Natural killer cell treated with Interleukin-12 subunit alpha and Interleukin-12 subunit beta and Interleukin-15 and Interleukin-18, amount 100 ng/mL, for 72 hours (primary cell): Measurements from ENCODE around the gene CES5A. TPM values are rescaled to one million over a fixed set of nuclear protein-coding genes. Genes with fewer than 3 reads are reported as not detected.
"Not testable (repeated sequence)": the region's sequence is repeated elsewhere in the genome, so short reads cannot be mapped to it uniquely, and the experiment has no call there.

Experiments
- ATAC-seq, 2 donors: fragments of 150-1000 bp; cut with Tn5 transposase in 1 of 2; sonication (Bioruptor Pico), chemical (Tn5 transposase) in 1 of 2; 2 replicates each; pipeline ENCODE4 v1.10.0; 2021
- DNase-seq: peaks from one replicate; pipeline ENCODE4 v3.0.0; 2022; ENCODE audit warnings: low spot score
- H3K27ac Mint-ChIP-seq, 2 donors: 1 replicate in 1 of 2; 2 replicates in 1 of 2; pipeline ENCODE4 v1.8.0; 2022; ENCODE audit warnings: mixed read lengths in 2 of 2, mild to moderate bottlenecking in 1 of 2, moderate library complexity in 1 of 2
- H3K27me3 Mint-ChIP-seq, 2 donors: 1 replicate in 1 of 2; 2 replicates in 1 of 2; pipeline ENCODE4 v1.8.0; 2022; ENCODE audit warnings: mixed read lengths in 2 of 2
- H3K36me3 Mint-ChIP-seq: one replicate; pipeline ENCODE4 v1.8.0; 2022; ENCODE audit warnings: mixed read lengths
- H3K4me1 Mint-ChIP-seq, 2 donors: 1 replicate in 1 of 2; 2 replicates in 1 of 2; pipeline ENCODE4 v1.8.0; 2022; ENCODE audit warnings: low read depth in 2 of 2, mixed read lengths in 2 of 2, mild to moderate bottlenecking in 1 of 2
- H3K4me3 Mint-ChIP-seq: one replicate; pipeline ENCODE4 v1.8.0; 2022; ENCODE audit warnings: mixed read lengths
- H3K9me3 Mint-ChIP-seq: 2 replicates; pipeline ENCODE4 v1.8.0; 2022; ENCODE audit warnings: mixed read lengths
- total RNA-seq, 2 donors: library from RNA; stranded (reverse); gene quantifications; one replicate each; pipeline ENCODE4 v1.2.3, GENCODE V29; 2022

Gene CES5A
- not detected for total RNA-seq

DNA sequence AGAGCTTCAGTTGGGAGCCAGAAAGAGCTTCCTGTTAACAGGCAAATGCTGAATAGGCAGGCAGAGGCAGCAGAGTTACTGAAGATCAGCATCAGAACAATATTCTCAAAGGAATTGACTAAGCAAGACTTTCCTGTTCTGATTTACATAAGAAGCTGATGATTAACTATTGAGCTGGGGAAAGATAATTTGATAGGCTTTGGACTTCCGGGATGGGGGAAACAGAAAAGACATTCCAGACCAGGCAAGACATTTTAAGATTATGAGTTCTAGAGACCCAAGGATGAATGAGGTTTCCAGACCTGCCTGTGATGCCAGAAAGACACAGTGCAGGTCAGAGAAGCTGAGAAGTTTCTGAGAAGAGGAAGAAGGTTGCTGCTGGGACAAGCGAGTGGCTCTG is at the start of gene CES5A:
TSS of gene CES5A (minus strand) at position 101 of the 400 bp plus-strand sequence. CDS start 152 bp downstream, outside the sequence.
- ATAC-seq (no peak), DNase-seq (no peak)
- Mint-ChIP-seq H3K4me1 (no peaks in the 10 kb centered on the region), H3K9me3 (no peaks in the 10 kb centered on the region), H3K27ac (no peak within 1 kb of the TSS), H3K4me3 (no peak within 1 kb of the TSS), H3K36me3 (no peaks in the 10 kb centered on the region), H3K27me3 (peaks cover 11 to 40% of the 10 kb centered on the region in 2 donors)

- Mint-ChIP-seq H3K36me3 (peaks cover 11% of the 10 kb centered on the region), H3K4me1 (no peaks in the 10 kb centered on the region), H3K27ac (no peak overlapping the region), H3K4me3 (no peak overlapping the region), H3K9me3 (no peaks in the 10 kb centered on the region), H3K27me3 (peaks cover 23 to 83% of the 10 kb centered on the region in 2 donors)
- DNase-seq (no peak), ATAC-seq (no peak)
These were observed 47.5 kb upstream of the CES5A start for GRCh38 chr16:55922662-55923061.

DNA sequence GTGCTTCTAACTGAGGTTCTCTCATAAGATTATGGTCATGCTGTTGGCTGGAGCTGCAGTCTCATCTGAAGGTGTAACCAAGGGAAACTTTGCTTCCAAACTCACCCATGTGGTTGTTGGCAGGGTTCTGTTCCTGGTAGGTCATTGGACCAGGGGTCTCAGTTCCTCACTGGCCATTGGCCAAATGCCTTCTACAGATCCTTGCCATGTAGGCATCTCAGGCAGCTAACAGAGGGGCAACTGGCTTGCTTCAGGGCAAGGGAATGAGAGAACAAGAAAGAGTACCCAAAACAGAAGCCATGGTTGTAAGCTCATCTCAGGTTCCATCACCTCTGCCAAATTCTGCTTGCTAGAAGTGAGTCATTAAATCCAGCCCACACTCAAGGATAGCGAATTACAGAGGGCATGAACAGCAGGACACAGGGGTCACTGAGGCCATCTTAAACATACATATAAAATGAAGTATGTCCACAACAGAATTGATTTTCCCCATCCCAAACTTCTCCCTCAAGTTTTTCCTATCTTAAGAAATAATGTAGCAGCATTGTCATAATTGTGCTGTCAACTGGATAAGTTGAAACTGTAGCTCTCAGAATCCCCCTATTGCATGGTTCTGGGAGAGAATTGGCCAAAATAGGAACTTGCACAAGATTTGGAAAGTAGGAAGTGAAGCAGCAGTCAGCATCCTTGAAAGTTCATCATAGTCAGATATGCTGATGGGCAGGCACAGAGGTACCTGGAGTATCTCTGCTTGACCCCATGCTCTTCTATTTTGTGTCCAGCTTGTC is 42.4 kb upstream of the CES5A start:
- no peaks in the 10 kb centered on the region for H3K9me3 Mint-ChIP-seq
- H3K4me1 Mint-ChIP-seq: no peaks in the 10 kb centered on the region
- DNase-seq (no peak), ATAC-seq (no peak)
- no peak overlapping the region for H3K27ac Mint-ChIP-seq
- peaks cover 15 to 55% of the 10 kb centered on the region in 2 donors for H3K27me3 Mint-ChIP-seq
- H3K36me3 Mint-ChIP-seq: peaks cover 11% of the 10 kb centered on the region
- H3K4me3 Mint-ChIP-seq: no peak overlapping the region

DNA sequence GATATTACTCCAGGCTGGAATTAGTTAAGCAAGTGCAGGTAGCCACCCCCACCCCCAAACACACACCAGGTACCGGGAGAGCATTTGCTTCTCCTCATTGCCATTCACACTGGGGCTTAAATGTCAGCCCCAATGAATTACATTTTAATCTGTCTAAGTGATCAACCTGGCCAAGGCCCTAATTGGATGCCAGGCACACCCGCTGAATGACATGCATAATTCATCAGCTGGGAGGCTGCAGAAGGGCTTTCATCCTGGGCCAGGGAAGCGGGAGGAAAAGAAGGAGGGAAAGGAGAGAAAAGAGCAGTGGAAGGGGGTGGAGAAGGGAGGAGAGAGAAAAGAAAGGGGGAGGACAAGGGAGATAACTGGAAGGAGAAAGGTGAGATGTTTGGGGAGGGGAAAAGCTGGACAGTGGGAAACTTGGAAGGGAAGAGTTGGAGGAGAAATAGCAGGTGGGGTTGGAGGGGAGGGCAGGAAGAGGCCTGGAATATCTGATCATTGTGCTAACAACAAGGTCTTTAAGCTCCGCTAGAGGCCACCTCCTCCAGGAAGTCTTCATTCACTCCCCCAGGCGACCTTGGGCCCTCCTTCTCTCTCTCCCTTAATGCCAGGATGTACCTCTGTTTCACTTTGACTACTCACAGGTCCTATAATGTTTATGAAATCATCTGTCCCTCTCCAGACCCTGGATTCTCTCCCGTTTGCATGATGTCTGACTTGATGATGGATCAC is 40.1 kb upstream of the CES5A start:
- H3K27ac Mint-ChIP-seq: no peak overlapping the region
- no peak overlapping the region for H3K4me3 Mint-ChIP-seq
- no peak for DNase-seq
- no peaks in the 10 kb centered on the region for H3K4me1 Mint-ChIP-seq
- peaks cover 18 to 45% of the 10 kb centered on the region in 2 donors for H3K27me3 Mint-ChIP-seq
- peaks cover 2% of the 10 kb centered on the region for H3K36me3 Mint-ChIP-seq
- no peaks in the 10 kb centered on the region for H3K9me3 Mint-ChIP-seq
- no peak for ATAC-seq

GRCh38 chr16:55914383-55914782 is 39.2 kb upstream of the CES5A start:
- Mint-ChIP-seq H3K36me3 (no peaks in the 10 kb centered on the region), H3K9me3 (no peaks in the 10 kb centered on the region), H3K4me1 (no peaks in the 10 kb centered on the region), H3K27ac (no peak overlapping the region), H3K4me3 (no peak overlapping the region), H3K27me3 (peaks cover 16 to 38% of the 10 kb centered on the region in 2 donors)
- DNase-seq: no peak
- ATAC-seq: no peak

- no peak overlapping the region for H3K27ac Mint-ChIP-seq
- H3K4me3 Mint-ChIP-seq: no peak overlapping the region
- H3K27me3 Mint-ChIP-seq: peaks cover 16 to 39% of the 10 kb centered on the region in 2 donors
- ATAC-seq: no peak
- H3K4me1 Mint-ChIP-seq: no peaks in the 10 kb centered on the region
- no peaks in the 10 kb centered on the region for H3K9me3 Mint-ChIP-seq
- no peaks in the 10 kb centered on the region for H3K36me3 Mint-ChIP-seq
- no peak for DNase-seq
These were observed 38.5 kb upstream of the CES5A start for GRCh38 chr16:55913716-55914115.

DNA sequence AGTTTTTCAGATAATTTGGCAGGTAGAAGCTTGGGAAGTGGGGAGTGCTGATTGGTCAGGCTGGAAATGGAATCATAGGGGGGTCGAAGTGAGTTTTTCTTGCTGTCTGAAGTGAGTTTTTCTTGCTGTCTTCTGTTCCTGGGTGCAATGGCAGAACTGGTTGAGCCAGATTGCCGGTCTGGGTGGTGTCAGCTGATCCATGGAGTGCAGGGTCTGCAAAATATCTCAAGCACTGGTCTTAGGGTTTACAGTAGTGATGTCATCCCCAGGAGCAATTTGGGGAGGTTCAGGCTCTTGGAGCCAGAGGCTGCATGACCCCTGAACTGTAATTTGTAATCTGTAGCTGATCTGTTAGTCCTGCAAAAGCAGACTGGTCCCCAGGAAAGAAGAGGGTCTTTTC is 37.9 kb upstream of the CES5A start:
- not testable (repeated sequence) for H3K27ac Mint-ChIP-seq, H3K4me3 Mint-ChIP-seq, H3K4me1 Mint-ChIP-seq, H3K36me3 Mint-ChIP-seq, H3K9me3 Mint-ChIP-seq, ATAC-seq, DNase-seq
- H3K27me3 Mint-ChIP-seq: peaks cover 14 to 39% of the 10 kb centered on the region in 2 donors

GRCh38 chr16:55912022-55912421 is 36.8 kb upstream of the CES5A start:
- no peak overlapping the region for H3K4me3 Mint-ChIP-seq
- no peak for DNase-seq
- no peaks in the 10 kb centered on the region for H3K4me1 Mint-ChIP-seq
- H3K9me3 Mint-ChIP-seq: no peaks in the 10 kb centered on the region
- H3K36me3 Mint-ChIP-seq: no peaks in the 10 kb centered on the region
- H3K27ac Mint-ChIP-seq: no peak overlapping the region
- no peak for ATAC-seq
- peaks cover 17 to 38% of the 10 kb centered on the region in 2 donors for H3K27me3 Mint-ChIP-seq

DNA sequence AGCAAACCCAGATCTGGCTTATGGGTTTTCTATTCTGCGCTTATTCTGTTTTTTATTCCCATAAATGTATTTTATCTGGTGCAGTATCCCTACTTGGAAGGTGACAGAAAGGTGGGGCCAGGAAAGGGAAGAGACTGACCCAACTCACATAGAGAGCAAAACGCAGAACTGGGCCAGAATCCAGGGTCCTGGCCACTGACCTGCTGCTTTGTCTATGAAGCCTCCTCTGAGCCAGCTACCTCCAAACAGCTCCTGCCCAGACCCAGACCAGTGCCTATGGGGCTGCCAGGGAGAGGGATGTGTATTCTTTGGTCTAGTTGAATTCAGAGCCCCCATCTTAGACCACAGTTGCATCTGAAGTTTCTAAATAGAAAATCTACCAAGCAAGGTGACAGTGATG is 36.4 kb upstream of the CES5A start:
- no peaks in the 10 kb centered on the region for H3K36me3 Mint-ChIP-seq
- peaks cover 13 to 34% of the 10 kb centered on the region in 2 donors for H3K27me3 Mint-ChIP-seq
- DNase-seq: no peak
- ATAC-seq: no peak
- H3K27ac Mint-ChIP-seq: no peak overlapping the region
- H3K4me3 Mint-ChIP-seq: no peak overlapping the region
- no peaks in the 10 kb centered on the region for H3K9me3 Mint-ChIP-seq
- no peaks in the 10 kb centered on the region for H3K4me1 Mint-ChIP-seq

DNA sequence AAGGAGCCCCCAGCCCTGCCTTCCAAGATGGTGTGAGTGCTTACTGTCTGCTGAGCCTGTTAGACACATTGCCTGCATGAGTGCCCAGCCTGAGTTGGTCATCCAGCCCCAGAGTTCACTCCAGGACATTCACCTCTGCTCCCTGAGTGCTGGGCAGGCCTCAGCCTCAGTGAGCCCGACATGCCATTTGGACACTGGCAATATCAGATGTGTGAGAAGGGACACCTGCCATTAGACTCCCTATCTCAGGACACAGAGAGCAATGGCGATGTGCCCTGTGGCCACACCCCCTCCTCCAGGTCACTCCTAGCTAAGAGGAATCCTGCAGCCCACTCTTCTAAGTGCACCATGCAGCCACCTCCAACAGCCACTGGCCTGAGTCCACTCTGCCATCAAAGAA is 34.7 kb upstream of the CES5A start:
- Mint-ChIP-seq H3K27ac (no peak overlapping the region), H3K9me3 (no peaks in the 10 kb centered on the region), H3K4me3 (no peak overlapping the region), H3K4me1 (no peaks in the 10 kb centered on the region), H3K36me3 (no peaks in the 10 kb centered on the region), H3K27me3 (peaks cover 15 to 32% of the 10 kb centered on the region in 2 donors)
- ATAC-seq: no peak
- no peak for DNase-seq

DNA sequence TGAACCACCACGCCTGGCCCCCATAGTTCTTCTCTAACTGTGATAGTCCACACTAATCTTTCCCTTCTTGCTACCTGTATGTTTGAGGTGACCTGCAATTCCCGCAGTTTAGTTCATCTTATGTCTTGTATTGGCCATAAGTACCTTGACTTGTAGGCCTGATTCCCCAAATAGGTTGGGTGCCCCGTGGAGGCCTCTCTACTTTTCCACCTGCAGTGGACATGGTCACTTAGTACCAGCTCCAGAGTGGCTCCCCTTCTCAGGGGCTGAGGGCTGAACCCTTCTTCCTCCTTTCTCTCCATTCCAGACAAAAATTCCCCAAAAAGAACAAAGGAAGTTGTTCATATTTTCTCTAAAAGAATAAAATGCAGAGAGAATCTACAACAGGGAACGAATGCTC is 33.5 kb upstream of the CES5A start:
- Mint-ChIP-seq H3K27me3 (peaks cover 13 to 33% of the 10 kb centered on the region in 2 donors), H3K27ac (no peak overlapping the region), H3K4me1 (no peaks in the 10 kb centered on the region), H3K4me3 (no peak overlapping the region), H3K9me3 (peaks cover 2% of the 10 kb centered on the region), H3K36me3 (peaks cover 1% of the 10 kb centered on the region)
- ATAC-seq (no peak), DNase-seq (no peak)

DNA sequence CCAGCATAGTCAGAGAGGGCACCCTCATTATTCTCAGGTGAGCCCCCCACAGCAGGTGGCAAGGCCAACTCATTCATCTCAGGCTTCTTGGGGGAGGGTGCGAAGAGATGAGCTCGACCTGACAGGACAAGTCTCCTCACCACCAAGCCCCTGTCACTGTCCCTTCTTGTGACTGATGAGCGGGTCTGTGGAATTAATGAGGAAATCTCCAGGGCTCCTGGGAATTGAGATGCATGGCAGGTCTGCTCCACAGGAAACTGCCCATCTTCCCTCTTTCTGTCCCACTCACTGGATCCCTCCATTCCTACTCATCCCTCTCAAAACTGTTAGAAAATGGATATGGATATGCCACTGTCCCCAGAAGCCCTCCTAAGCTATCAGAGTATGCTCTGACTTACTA is 32.5 kb upstream of the CES5A start:
- H3K27me3 Mint-ChIP-seq: peaks cover 14 to 37% of the 10 kb centered on the region in 2 donors
- no peaks in the 10 kb centered on the region for H3K4me1 Mint-ChIP-seq
- no peak overlapping the region for H3K27ac Mint-ChIP-seq

GRCh38 chr16:55906123-55906522 is 30.9 kb upstream of the CES5A start:
- Mint-ChIP-seq H3K27ac (no peak overlapping the region), H3K4me3 (no peak overlapping the region), H3K9me3 (peaks cover 3% of the 10 kb centered on the region), H3K27me3 (peaks cover 15 to 36% of the 10 kb centered on the region in 2 donors), H3K4me1 (no peaks in the 10 kb centered on the region), H3K36me3 (peaks cover 4% of the 10 kb centered on the region)
- DNase-seq (no peak), ATAC-seq (no peak)

More for the DNA sequence above, 32.5 kb upstream of the CES5A start:
- no peak for DNase-seq
- ATAC-seq: no peak
- peaks cover 3% of the 10 kb centered on the region for H3K9me3 Mint-ChIP-seq
- H3K4me3 Mint-ChIP-seq: no peak overlapping the region
- H3K36me3 Mint-ChIP-seq: peaks cover 4% of the 10 kb centered on the region

DNA sequence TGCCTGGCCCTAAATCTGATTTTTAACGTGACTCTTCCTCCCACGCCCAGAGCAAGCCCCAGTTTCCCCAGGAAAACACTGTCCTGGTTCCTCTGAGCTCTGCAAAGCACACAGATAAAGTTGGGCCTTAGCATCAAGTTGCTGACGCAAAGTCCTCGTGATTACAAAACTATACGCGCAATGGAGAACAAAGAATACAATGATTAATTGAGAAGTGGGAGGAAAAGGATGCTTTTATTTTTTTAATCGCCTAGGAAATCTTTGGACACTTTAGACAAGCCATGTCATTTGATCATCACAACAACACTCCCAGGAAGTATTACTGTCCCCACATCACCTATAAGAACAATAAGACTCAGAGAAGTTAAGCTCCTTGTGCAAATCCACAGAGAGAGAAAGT is 30.5 kb upstream of the CES5A start:
- H3K4me1 Mint-ChIP-seq: no peaks in the 10 kb centered on the region
- peaks cover 3% of the 10 kb centered on the region for H3K9me3 Mint-ChIP-seq
- H3K27me3 Mint-ChIP-seq: peaks cover 11 to 32% of the 10 kb centered on the region in 2 donors
- no peak overlapping the region for H3K4me3 Mint-ChIP-seq
- ATAC-seq (no peak), DNase-seq (no peak)
- peaks cover 4% of the 10 kb centered on the region for H3K36me3 Mint-ChIP-seq
- H3K27ac Mint-ChIP-seq: no peak overlapping the region
